Measurements from ENCODE around the gene MAPK11.
"Not testable (repeated sequence)": the region's sequence is repeated elsewhere in the genome, so short reads cannot be mapped to it uniquely, and the experiment has no call there.

Gene MAPK11

GRCh38 chr22:50275181-50276055, 5.2 kb upstream of the MAPK11 start:
- DNase-seq, result no peak

- no peak for DNase-seq
These were observed 4.6 kb upstream of the MAPK11 start for GRCh38 chr22:50274771-50275170.

DNA sequence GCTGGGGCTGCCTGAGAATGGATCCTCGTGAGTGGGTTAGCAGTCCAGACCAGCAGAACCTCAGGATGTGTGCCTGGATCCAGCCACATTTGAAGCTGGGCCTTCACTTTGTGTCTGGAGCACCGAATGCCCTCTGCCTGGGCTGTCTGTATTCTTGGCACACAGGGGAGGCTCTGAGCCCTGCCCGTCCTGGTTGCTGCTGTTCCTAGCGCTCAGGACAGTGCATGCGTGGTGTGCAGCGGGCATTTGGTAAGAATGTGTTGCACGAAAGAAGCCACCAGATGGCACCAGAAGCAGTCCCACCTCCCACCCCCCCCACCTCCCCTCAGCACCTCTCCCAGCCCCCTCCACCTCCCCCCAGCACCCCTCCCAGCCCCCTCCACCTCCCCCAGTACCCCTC, 4.1 kb upstream of the MAPK11 start:
- peak in 1 of 2 experiments; percentile 42 for DNase-seq

GRCh38 chr22:50273781-50274180, 3.6 kb upstream of the MAPK11 start:
- not testable (repeated sequence) for DNase-seq

DNA sequence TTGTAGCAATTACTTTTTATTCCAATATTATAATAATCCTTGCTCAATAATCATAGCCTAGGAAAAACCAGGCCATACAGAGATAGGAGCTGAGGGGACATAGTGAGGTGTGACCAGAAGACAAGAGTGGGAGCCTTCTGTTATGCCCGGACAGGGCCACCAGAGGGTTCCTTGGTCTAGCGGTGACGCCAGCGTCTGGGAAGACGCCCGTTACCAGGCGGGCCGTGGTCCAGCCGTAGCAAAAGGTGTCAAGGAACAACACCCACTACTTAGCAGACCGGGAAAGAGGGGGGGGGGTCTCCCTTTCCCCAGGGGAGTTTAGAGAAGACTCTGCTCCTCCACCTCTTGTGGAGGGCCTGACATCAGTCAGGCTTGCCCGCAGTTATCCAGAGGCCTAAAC, 3.2 kb upstream of the MAPK11 start:
- not testable (repeated sequence) for DNase-seq

DNA sequence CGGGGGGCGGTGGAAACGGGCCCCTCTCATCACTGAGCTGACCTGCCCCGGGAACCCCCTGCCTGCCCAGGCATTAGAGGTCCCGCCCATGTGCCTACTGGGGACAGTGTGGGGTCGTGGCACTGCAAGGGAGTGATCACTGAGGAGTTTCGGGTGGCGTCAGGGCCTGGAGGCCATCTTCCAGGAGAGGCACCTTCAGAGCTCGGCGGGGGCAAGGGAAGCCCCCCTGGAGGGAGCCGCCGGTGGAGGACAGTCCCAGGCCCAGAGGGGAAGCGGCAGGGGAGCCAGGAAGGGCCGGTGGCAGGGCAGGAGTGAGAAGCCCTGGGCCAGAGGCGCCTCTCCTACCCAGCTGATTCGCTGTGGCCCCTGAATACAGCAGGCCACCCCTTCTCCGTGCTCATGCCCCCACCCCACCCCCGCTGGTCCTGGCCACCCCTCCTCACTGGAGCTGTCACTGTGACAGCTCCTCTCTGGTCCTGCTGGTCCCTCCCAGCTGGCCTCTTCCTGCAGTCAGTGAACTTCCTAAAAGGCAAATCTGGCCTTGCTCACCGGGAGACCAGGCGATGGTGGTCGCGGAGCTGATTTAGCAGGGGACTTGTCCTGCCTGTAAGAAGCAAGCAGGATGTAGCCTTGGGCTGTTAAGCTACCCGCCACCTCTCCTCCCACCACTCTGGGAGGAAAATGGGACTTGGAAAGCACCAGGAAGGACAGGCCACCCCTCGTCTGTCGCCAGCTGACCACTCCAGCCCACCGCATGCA, 2.0 kb upstream of the MAPK11 start:
- no peak for DNase-seq

- peak; percentile 52 to 79 for DNase-seq
These were observed 1.4 kb upstream of the MAPK11 start for GRCh38 chr22:50271519-50271970.

GRCh38 chr22:50270666-50271394, 650 bp upstream of the MAPK11 start:
- no peak for DNase-seq

GRCh38 chr22:50269573-50269969, 609 bp downstream of the MAPK11 start:
- no peak for DNase-seq

DNA sequence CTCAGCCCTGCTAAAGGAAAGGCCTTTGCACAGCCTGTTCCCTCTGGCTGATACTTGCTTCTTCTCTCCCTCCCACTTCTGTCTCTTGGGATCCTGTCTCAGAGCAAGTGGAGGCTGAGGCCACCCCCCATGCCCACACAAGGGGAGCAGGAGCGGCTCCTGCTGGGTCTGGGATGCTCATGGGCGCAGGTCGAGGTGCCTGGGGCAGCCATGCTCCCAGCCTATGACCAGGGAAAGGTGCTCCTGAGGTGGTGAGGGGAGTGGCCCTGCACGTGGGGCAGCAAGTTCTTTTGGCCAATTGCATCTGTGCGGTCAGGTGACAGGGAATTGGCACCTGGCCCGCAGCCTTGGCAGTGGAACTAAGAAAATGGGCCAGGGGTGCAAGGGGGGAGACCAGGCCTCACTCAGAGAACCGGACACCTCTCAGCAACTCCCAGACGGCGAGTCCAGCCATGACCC, 1.5 kb downstream of the MAPK11 start:
- no peak for DNase-seq

DNA sequence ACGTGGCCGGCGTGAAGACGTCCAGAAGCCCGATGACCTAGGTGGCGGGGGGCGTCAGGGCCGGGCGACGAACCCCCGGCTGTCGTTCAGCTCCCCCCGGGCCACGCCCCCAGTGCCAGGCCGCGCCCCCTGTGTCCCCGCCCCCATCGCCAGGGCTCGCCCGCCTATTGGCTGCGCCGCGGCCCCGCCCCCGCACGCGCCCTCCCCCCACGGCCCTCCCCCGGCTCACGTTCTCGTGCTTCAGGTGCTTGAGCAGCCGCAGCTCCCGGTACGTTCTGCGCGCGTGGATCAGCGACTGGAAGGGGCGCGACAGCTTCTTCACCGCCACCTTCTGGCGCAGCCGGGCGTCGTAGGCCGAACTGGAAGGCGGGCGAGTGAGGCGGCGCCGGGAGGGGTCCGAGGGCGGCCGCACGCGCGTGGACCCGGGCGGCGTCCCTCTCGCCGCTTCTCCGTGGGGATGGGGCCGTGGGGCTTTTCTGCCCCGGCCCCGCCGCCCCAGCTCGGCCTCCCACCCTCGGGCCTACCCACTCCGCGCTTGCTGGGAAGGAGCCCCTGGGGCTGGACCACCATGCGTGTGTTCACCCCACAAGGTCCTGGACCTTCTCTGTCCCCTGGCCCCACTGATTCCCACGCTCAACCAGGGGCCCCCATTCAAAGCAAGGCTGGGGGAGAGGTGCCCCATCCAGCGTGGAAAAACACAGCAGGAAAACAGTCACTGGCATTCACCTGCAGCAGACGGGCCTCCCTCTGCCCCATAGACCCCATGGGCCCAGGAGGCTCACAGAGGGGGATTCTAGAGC, 2.4 kb downstream of the MAPK11 start:
- DNase-seq, result no peak

DNA sequence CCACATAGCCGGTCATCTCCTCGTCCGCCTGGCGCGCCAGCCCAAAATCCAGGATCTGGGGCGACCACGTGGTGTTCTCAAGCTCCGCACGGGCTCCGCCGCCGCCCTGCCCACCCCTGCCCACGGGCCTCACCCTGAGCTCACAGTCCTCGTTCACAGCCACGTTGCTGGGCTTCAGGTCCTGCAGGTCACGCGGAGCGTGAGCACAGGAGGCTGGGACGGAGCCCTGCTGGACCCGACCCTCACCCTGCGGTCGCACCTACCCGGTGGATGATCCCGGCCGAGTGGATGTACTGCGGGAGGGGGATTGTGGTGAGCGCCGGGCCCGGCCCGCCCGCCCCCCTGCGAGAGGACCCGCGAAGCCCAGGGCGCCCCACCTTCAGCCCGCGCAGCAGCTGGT, 3.2 kb downstream of the MAPK11 start:
- DNase-seq, result no peak

DNA sequence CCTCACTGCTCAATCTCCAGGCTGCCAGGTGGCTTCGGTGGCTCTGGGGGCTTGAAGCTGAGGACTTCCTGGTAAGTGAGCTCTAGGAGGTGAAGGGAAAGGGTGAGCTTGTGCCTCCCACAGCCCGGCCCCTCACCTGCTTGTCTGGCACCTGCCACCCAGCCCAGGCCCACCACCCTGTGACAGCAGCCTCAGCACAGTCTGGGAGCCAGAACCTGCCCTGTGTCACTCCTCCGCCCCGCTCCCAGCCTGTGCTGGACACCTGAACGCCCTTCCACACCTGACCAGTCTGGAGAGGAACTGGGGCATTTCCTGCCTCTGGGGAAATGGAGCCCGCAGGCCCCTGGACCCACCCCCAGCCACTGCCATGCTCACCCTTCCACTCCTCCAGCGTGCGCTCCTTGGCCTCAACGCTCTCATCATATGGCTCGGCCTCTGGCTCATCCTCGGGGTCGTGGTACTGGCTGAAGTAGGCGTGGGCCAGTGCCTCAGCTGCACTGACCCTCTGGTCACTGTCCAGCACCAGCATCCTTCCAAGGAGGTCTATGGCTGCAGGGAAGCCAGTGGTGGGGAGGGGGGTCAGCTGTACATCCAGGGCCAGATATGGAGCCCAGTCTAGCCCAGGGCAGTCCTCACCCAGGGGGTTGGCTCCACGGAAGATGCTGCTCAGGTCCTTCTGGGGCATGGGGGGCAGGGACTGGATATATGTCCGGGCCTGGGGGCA, 5.1 kb downstream of the MAPK11 start:
- DNase-seq, result no peak

GRCh38 chr22:50264104-50264745, 6.0 kb downstream of the MAPK11 start:
- DNase-seq, result no peak

DNA sequence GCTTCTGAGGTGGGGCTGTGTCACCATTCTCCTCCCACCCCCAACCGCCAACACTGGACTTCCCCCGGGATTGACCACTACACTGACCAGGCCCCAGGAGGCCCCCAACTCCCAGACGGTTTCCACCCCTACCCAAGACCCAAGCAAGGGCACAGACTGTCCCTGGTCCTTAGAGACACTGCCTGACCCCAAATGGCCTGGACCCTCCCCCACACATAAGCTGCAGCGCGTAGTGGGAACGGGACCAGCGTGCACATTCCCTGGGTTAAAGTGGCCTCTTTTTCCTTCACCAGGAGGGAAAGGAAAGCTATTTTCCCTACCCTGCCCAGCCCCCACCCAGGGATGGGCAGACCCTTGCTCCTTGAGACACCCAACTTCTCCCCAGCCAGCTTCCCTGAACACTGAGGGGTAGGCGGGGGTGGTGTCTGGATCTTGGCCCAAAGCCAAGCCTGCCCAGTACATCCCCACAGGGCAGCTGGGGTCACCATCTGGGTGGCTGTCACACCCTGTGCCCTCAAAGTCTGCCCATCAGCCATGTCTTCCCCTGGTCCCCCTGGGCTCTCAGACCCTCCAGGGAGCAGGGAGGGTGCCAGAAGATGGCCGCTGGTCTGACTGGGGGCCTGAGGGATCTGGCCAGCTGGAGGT, 7.1 kb downstream of the MAPK11 start:
- DNase-seq, result no peak

GRCh38 chr22:50262460-50262911, 7.7 kb downstream of the MAPK11 start:
- no peak for DNase-seq

DNA sequence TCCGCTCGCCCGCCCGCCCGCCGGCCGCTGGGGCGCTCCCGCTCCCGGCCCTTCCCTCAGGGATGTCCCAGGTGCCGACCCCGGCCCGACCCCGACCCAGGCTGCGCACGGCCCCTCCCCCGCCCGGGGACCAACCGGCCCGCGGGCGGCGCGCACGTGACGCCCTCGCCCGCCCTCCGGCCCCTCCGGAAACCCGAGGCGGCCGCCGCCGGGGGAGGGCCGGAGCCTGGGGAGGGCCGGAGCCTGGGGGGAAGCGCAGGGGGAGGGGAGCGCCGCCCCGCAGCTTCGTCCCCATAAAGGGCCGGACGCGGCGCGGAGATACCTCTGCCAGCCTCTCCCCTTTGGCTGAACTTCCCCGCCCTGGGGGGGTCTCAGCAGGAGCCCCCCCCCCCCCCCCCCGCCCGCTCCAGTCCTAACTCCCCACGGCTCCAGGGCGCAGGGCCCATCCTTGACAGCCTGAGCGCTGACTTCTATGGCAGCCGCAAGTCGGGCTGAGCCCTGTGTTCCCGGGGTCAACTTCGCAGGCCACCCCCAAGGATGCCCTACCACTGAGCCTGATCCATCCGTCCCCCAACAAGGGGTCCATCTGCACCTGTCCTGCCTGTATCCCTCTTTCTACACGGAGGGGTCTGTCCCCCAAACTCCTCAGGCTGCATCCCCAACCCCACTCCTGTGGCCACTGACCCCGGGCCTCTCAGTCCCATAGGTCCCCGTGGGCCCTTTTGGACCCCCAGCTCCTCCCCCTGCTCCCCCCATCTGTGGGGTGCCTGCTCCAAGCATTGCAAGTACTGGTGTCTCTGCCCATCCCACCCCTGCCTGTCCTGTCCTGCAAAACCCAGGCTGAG, 8.3 kb downstream of the MAPK11 start, which contains the start of gene MAPK12:
TSS of gene MAPK12 (minus strand) at position 69 of the 845 bp plus-strand sequence. CDS start 174 bp downstream, outside the sequence.
- peak; percentile 47 to 68 for DNase-seq

DNA sequence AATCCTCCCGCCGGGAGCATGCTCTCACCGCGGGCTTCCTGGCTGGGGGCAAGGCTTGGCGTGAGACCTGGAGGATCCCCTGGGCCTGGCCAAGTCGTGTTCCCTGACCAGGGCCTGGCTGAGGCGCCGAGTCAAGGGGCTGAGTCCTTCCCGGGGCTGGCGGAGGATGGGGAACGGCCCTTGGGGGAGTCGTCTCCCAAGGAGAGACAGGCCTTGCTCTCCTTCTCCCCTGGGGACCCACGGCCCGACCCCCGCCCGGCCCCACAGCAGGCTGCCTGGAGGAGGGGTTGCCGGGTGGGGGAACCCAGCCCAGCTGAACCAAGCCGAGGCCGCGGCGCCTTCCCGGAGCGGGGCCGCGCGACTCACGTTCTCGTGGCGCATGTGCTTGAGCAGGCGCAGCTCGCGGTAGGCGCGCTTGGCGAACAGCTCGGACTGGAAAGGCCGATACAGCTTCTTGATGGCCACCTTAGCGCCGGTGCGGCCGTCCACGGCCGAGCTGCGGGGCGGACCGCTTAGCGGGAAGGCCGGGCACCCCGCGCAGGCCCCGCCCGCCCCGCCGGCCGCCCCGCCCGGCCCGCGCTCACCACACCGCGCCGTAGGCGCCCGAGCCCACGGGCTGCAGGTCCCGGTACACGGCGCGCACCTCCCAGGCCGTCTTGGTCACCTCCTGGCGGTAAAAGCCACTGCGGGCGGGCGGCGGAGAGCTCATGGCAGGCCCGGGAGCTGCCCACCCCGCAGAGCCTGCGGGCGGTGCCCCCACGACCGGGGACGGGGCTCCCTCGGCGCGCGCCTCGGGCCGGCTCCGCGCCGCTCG, 9.2 kb downstream of the MAPK11 start:
- peak in 1 of 2 experiments; percentile 52 for DNase-seq

Data from NCI-H1930 (cell line).